Stimulated activated CD8-positive, alpha-beta memory T cell treated with anti-CD3 and anti-CD28 coated beads, Interleukin-15, amount 100 ng/mL, for 4 hours (primary cell): ENCODE measurements around the gene P2RY6.
A peak's percentile ranks its signal among the peaks of the same experiment; 100 is the strongest.

Experiments
- DNase-seq, 2 donors: peaks; one replicate each; pipeline ENCODE4 v3.0.0-alpha.2; 2020; ENCODE audit warnings: low read depth in 2 of 2

P2RY6 gene

GRCh38 chr11:73295996-73296318 lies 23.8 kb downstream of the P2RY6 start:
- no peak for DNase-seq

- DNase-seq, result no peak
Observed at GRCh38 chr11:73296501-73297230, 24.5 kb downstream of the P2RY6 start.

GRCh38 chr11:73297231-73297590 lies 25.1 kb downstream of the P2RY6 start:
- DNase-seq, result no peak

GRCh38 chr11:73297702-73298101 lies 25.6 kb downstream of the P2RY6 start:
- DNase-seq, result no peak

GRCh38 chr11:73298233-73298632 lies 26.1 kb downstream of the P2RY6 start:
- DNase-seq, result no peak

GRCh38 chr11:73299751-73300150 lies 27.6 kb downstream of the P2RY6 start:
- no peak for DNase-seq

- DNase-seq, result no peak
Observed at GRCh38 chr11:73306069-73306841, 34.1 kb downstream of the P2RY6 start.

- DNase-seq, result no peak
Observed at GRCh38 chr11:73306977-73307322, 34.8 kb downstream of the P2RY6 start.

- DNase-seq, result peak; percentile 69 to 81
Observed at GRCh38 chr11:73307323-73308002, 35.3 kb downstream of the P2RY6 start.

- peak; percentile 14 to 21 for DNase-seq
Observed at GRCh38 chr11:73308003-73308960, 36.1 kb downstream of the P2RY6 start, which contains the start of gene ARHGEF17. ARHGEF17 (plus strand) TSS chr11:73308276; CDS start chr11:73308639, 363 bp downstream.

GRCh38 chr11:73308961-73309919 lies 37.1 kb downstream of the P2RY6 start:
- no peak for DNase-seq

GRCh38 chr11:73310076-73310475 lies 37.9 kb downstream of the P2RY6 start:
- DNase-seq, result no peak

- DNase-seq, result no peak
Observed at GRCh38 chr11:73310661-73311393, 38.7 kb downstream of the P2RY6 start.

- DNase-seq, result no peak
Observed at GRCh38 chr11:73311394-73311869, 39.3 kb downstream of the P2RY6 start.

GRCh38 chr11:73312036-73312435 lies 39.9 kb downstream of the P2RY6 start:
- DNase-seq, result no peak

GRCh38 chr11:73312851-73313327 lies 40.8 kb downstream of the P2RY6 start:
- no peak for DNase-seq

- DNase-seq, result no peak
Observed at GRCh38 chr11:73313652-73314051, 41.5 kb downstream of the P2RY6 start.

GRCh38 chr11:73314117-73314961 lies 42.2 kb downstream of the P2RY6 start:
- no peak for DNase-seq
